SK-MEL-5 (cell line): ENCODE results near the gene TSPAN9. TPM values are rescaled to one million over a fixed set of nuclear protein-coding genes. Genes with fewer than 3 reads are reported as not detected.
A peak's percentile ranks its signal among the peaks of the same experiment; 100 is the strongest.

Source experiments
- DNase-seq: peaks from one replicate; pipeline ENCODE4 v3.0.0-alpha.2; 2016; ENCODE audit warnings: low read depth, low spot score
- in situ Hi-C: cut with HindIII; loops from 2 replicates; pipeline ENCODE4 v1.10.0; 2016; ENCODE audit warnings: low sequenced_read_pairs, high pct_unique_total_duplicates, low pct_unique_long_range_greater_than_20kb
- total RNA-seq: library from RNA; depleted of rRNA; stranded (reverse); fragments of >200 nt; shearing (Covaris generic); gene quantifications from 2 replicates; pipeline ENCODE4 v1.2.3, GENCODE V29; 2014

TSPAN9 gene
- total RNA-seq, 1 experiment from 2014 or later: 14.2 TPM

- no peak for DNase-seq
- in situ Hi-C loops: no loop called here
These were observed 215.7 kb downstream of the TSPAN9 start for GRCh38 chr12:3292677-3293412.

- in situ Hi-C loops: no loop called here
- peak; percentile 67 for DNase-seq
These were observed 216.4 kb downstream of the TSPAN9 start for GRCh38 chr12:3293446-3294161.

- in situ Hi-C loops: no loop called here
- DNase-seq: no peak
These were observed 217.3 kb downstream of the TSPAN9 start for GRCh38 chr12:3294481-3294911.

GRCh38 chr12:3295225-3295624, 218.0 kb downstream of the TSPAN9 start:
- in situ Hi-C loops: no loop called here
- no peak for DNase-seq

- no peak for DNase-seq
- in situ Hi-C loops: no loop called here
These were observed 218.6 kb downstream of the TSPAN9 start for GRCh38 chr12:3295646-3296408.

- in situ Hi-C loops: no loop called here
These were observed 219.2 kb downstream of the TSPAN9 start for GRCh38 chr12:3296409-3296701.

GRCh38 chr12:3298603-3299002, 221.4 kb downstream of the TSPAN9 start:
- in situ Hi-C loops: no loop called here
- no peak for DNase-seq

More at GRCh38 chr12:3296409-3296701, 219.2 kb downstream of the TSPAN9 start:
- no peak for DNase-seq

GRCh38 chr12:3299929-3300832, 223.0 kb downstream of the TSPAN9 start:
- in situ Hi-C loops: no loop called here
- DNase-seq: peak; percentile 89

GRCh38 chr12:3300833-3301401, 223.7 kb downstream of the TSPAN9 start:
- in situ Hi-C loops: no loop called here
- DNase-seq: no peak

GRCh38 chr12:3302401-3303041, 225.3 kb downstream of the TSPAN9 start:
- in situ Hi-C loops: no loop called here
- DNase-seq: no peak

GRCh38 chr12:3303410-3304136, 226.4 kb downstream of the TSPAN9 start:
- in situ Hi-C loops: no loop called here
- no peak for DNase-seq

- in situ Hi-C loops: no loop called here
- DNase-seq: no peak
These were observed 227.4 kb downstream of the TSPAN9 start for GRCh38 chr12:3304436-3305165.

- DNase-seq: no peak
- in situ Hi-C loops: no loop called here
These were observed 228.3 kb downstream of the TSPAN9 start for GRCh38 chr12:3305464-3305863.

- in situ Hi-C loops: no loop called here
These were observed 228.9 kb downstream of the TSPAN9 start for GRCh38 chr12:3305904-3306619.

GRCh38 chr12:3307389-3307788, 230.2 kb downstream of the TSPAN9 start:
- DNase-seq: no peak
- in situ Hi-C loops: no loop called here

More at GRCh38 chr12:3305904-3306619, 228.9 kb downstream of the TSPAN9 start:
- no peak for DNase-seq
